ENCODE measurements around the gene COL8A1.
"Not testable (repeated sequence)": the region's sequence is repeated elsewhere in the genome, so short reads cannot be mapped to it uniquely, and the experiment has no call there.

COL8A1 gene

DNA sequence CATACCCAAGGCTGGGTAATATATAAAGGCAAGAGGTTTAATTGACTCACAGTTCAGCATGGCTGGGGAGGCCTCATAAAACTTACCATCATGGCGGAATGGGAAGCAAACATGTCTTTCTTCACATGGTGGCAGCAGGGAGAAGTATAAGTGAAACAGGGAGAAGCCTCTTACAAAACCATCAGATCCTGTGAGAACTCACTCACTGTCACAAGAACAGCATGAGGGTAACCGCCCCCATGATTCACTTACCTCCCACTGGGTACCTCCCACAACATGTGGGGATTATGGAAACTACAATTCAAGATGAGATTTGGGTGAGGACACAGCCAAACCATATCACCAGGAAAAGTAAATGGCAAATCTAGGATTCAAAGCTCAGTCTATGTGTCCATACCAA lies 102.0 kb downstream of the COL8A1 start:
- DNase-seq; in situ Hi-C loops (cut with MboI; ENCODE audit: low pct_unique_long_range_greater_than_20kb, low sequenced_read_pairs): not testable (repeated sequence)

DNA sequence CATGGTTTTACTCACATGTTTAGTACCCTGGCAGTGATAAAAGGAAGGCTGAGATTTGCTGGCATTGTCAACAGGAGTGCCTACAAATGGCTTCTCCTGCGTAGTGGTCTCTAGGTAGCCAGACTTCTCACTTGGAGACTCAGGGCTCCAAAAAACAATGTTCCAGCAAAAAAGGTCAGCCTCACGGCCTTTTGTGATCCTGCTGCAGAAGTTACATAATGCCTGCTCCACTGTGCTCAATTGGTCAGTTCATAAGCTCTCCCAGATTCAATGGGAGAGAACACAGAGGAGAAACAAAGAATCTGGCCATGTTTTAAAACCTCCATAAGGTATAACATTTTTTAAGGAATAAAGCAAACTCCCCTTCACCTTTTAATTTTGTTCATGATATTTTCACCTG lies 103.2 kb downstream of the COL8A1 start:
- in situ Hi-C loops (cut with MboI; ENCODE audit: low pct_unique_long_range_greater_than_20kb, low sequenced_read_pairs): no loop called here
- no peak for DNase-seq

DNA sequence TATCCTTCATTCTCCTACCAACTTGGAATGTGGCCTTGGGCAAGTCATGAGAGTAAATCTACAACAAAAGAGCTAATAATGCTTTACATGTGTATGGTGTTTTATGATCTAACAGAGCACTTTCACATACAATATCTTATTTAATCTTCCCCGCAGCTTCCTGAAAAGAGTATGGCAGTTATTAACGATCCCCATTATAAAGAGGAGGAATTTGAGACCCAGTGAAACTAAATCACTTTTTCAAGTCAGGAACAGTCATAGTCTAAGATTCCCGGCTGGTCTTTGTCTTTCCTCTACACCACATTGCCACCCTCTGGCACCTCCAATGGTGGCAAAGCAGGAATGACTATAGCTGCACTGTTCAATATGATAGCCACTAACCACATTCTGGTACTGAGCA lies 109.5 kb downstream of the COL8A1 start:
- DNase-seq: no peak
- in situ Hi-C loops (cut with MboI; ENCODE audit: low pct_unique_long_range_greater_than_20kb, low sequenced_read_pairs): no loop called here

DNA sequence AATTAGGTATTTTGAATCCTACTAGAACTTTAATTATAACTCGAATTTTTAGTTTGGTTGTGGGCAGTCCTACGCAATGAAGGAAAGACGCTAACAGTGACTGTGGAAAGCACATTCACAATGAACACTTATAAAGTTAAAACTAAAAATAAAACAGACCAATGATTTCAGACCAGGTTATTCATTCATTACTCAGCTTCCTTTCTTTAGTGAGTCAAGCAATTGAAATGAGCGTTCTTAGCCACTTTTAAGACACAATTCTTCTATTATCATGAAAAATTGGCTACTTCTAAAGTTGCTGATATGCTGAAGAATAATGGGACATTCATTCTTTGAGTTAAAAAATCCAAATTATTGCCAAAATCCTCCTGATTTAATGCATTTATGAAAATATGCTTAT lies 113.3 kb downstream of the COL8A1 start:
- no peak for DNase-seq
- in situ Hi-C loops (cut with MboI; ENCODE audit: low pct_unique_long_range_greater_than_20kb, low sequenced_read_pairs): no loop called here

DNA sequence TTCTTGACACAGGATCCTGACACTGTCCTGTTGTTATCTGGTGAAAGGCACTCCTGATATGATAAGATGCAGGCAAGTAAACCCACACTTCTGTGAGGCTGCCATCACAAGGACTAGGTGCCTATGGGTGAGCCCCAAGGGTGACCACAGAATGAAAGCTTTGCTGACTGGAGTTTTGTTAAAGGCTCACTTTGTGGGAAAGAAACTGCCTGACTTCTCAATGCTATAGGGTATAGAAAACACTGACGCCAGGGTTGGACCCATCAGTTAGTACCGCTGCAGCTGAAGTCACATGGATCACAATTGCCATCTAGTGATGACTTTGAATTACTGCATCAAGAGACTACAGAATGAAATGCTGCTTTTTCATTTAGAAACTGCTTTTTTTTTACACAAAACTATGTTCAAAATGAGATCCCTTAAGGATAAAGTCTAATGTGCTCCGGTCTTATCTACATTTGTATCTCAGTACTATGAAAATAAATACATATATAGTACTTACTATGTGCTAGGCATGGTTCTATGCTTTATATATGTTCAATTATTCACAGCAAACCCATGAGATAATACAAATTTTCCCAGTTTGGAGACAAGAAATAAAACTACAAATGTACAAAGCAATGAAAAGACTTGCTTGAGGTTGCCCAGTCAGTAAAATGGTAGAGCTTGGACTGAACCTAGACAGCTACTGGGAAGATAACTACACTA lies 115.0 kb downstream of the COL8A1 start:
- peak; percentile 35 for DNase-seq
- in situ Hi-C loops (cut with MboI; ENCODE audit: low pct_unique_long_range_greater_than_20kb, low sequenced_read_pairs): no loop called here

DNA sequence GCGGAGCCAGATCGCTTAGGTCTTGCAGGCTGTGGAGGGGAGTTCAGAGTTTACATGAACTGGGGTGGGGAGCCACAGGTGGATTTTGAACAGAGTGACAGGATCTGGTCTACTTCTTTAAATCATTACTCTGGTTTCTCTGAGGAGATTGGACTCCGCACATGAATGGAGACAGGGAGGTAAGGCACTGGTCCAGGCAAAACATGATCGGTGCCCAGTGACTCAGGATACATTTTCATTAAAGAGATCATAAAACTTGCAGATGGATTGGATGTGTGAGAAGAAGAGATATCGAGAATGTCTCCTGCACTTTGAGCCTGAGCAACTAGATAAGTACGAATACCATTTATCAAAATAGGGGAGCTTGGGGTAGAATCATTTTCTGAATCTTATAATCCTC lies 117.4 kb downstream of the COL8A1 start:
- DNase-seq: no peak
- in situ Hi-C loops (cut with MboI; ENCODE audit: low pct_unique_long_range_greater_than_20kb, low sequenced_read_pairs): no loop called here

DNA sequence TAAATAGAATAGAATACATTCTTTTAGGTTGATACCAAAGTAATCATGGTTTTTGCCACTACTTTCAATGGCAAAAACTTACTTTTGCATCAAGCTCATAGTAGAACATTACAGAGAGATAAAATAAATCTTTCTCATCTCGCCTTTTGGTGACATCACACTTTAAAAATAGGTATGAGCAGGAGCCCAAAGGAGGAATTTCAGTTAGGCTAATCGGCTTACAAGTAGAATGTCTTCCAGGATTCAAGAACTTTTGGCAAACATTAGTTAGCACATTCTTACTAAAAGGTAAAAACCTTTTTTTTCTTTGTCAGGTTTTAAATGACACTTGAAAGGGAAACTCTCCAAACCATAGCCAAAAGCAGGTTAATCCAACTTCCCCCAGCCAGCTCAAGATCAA lies 119.6 kb downstream of the COL8A1 start:
- in situ Hi-C loops (cut with MboI; ENCODE audit: low pct_unique_long_range_greater_than_20kb, low sequenced_read_pairs): no loop called here
- no peak for DNase-seq

DNA sequence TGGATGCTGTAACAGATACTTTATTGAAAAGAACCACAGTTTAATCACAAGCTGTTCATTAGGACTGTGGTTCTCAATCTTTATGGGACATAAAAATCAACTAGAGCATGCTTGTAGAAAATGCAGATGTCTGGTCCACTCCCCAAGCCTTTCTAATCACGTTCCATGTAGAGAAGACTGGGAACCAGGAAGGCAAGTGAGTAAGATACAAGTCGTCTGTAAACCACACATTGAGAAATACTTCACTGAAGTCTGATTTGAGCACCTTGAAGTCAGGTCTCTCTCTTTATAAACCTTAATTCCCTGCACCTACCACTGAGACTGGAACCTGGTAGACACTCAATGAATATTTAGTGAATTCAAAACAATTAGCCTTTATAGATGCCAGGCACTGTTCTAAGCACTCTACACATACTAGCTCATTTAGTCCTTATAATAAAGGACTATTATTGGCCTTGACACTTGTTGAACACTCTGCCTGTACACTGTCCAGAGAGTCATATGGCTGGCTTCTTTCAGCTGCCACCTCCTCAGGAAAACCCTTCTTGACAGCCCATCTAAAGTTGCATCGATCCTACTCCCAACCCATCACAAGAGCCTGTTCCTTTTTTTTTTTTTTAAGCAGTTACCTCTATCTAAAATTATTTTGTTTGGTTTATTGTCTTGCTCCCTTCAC lies 120.2 kb downstream of the COL8A1 start:
- in situ Hi-C loops (cut with MboI; ENCODE audit: low pct_unique_long_range_greater_than_20kb, low sequenced_read_pairs): no loop called here
- no peak for DNase-seq

DNA sequence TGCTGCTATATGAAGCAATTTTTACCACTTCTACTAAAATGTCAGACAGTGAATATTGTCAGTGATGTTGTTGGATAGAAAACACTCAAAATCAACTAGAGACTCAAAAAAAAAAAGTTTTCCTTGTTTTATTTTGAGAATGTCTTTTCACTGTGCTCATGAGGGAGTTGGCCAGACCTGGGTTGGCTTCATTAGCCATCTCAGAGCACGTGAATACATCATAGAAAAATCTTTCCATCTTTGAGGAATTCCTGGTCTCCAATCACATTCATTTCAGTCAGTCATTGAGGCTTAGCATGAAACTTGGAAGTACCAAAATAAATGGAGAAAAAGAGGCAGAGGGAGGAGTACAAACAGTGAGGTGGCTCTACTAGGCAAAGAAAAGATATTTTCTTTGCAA lies 121.6 kb downstream of the COL8A1 start:
- in situ Hi-C loops (cut with MboI; ENCODE audit: low pct_unique_long_range_greater_than_20kb, low sequenced_read_pairs): no loop called here
- DNase-seq: no peak

DNA sequence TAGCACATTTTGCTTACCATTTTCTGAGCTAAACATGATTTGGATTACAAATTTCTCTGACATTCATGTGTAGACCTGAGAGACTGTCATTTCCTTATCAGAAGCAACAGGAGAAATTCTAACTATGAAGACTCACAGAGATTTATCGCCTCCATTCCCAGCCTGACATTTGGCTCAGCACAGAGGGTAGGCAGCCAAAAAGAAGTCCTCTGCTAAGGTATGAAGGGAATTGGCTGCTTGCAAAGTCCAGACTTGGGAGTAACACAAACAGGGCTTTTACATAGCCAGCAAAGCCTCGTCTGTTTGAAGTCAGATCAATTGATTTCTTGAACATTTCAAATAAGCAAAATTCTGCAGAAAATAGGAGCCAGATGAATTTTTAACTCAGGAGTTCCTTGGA lies 122.2 kb downstream of the COL8A1 start:
- in situ Hi-C loops (cut with MboI; ENCODE audit: low pct_unique_long_range_greater_than_20kb, low sequenced_read_pairs): no loop called here
- no peak for DNase-seq

DNA sequence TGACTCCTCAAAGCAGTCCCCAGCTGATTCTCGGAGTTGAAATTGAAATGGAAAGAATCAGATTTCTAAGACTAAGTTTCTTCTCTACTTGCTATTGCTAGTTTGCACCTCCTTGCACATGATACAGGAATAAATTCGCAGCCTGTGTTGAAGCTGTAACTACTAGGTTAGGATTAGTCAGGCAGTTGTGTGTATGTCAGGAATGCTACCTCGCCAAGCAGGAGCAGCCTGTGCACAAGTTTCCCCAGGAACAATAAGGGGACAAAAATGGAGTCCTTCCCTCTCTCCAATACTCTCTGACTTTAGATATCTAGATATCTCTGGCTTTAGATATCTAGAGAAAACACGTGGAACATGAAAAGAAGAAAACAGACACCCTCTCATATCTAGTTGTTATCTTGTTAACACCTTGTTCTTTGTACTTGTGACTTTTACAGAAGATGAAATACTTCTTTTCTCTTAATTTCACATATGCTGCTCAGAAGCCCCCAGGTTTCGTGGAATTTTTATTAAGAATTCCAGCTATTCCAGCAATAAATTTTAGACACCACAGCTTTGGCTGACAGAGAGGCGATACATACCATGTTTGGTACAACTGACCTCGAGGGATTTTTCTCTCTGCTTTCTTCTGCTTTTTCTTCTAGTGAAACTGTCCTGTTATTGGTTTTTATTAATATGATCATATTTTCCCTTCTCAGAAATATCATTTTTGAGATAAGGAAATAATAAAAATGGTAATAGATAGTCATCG lies 123.2 kb downstream of the COL8A1 start:
- in situ Hi-C loops (cut with MboI; ENCODE audit: low pct_unique_long_range_greater_than_20kb, low sequenced_read_pairs): no loop called here
- DNase-seq: no peak

DNA sequence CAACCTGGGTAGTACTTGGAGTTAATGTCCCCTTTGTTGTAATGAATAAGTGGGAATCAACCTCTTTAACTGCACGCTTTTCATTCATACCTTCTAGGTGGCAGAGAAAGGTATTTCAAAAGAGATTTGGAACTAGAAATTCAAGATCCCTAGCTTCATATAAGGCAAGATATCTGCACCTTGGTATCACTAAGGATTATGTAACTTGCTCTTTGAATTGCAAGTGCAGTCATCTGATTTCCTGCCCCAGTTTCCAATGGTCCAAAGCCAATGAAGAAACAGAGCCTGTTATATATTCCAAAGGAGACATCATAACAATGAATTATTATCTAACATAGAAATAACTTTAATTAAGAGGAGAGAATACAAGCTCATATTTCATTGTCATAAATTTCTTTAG lies 124.5 kb downstream of the COL8A1 start:
- DNase-seq: no peak
- in situ Hi-C loops (cut with MboI; ENCODE audit: low pct_unique_long_range_greater_than_20kb, low sequenced_read_pairs): no loop called here

DNA sequence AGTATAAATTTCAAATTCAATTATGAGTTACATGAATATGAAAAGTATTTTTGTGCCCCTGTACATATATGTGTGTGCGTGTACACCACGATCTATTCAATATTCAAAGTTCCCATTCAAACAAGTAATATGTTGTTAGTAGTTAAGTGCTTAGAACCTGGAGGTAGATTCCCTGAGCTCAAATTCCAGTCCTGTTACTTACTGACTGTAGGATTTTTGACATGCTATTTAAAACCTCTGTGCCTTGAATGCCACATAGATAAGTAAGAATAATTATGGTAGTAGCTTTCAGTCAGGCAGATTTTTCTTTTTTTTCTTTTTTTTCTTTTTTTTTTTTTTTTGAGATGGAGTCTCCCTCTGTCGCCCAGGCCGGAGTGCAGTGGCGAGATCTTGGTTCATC lies 126.0 kb downstream of the COL8A1 start:
- in situ Hi-C loops (cut with MboI; ENCODE audit: low pct_unique_long_range_greater_than_20kb, low sequenced_read_pairs): no loop called here
- DNase-seq: no peak

DNA sequence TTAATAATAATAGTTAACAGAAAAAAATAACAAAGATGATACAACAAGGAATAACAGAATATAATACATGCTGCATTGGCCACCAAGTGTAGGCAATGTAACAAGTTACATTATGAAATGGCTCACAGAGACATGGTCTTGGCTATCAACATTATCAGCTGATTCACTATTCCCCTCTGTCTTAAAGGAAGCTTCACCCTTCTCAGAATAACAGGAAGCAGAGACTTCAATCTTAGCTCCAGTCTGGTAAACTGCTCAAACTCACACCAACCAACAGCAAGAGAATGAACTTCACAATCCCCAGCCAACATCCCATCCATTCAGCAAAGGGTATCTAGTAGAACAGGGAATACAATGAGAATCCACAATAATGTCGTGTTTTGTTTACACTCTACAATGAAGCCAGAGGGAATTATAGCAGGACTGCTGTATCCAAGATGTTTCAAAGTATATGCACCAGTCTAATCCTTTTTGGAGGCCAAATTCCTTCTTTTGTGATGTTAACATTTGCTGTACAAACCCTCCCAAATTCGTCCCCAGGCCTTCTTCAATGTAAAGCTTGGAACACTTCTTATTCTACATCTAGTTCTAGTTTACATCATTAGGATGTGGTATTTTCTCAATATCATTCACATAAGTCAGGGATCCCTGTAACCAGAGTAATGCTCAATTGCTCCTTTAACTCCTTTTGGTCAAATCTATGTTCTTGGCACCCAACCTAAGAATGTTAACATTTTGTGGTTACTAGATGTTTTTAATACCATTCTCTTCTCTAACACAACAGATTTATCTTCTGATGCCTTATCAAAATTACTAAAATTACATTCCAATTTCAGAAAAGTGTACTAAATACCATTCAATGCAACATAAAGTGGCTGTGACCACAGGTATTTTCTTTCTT lies 126.9 kb downstream of the COL8A1 start:
- no peak for DNase-seq

DNA sequence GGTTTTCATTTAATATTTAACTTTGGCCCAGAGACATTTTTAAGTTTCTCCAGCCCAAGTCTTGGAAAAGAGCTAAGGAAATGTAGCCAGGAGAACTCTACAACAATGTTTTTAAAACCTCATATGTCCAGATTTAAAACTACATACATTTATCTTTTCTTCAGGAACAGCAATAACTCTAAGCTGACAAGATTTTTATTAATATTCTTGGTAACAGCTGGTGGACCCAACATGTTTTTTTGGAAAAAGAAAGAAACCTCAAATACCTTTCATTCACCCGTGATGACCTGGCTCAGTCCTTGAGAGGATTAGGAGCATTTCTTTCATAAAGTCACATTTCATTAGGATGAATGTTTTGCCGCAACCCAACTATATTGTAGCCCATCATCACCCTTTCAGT lies 128.9 kb downstream of the COL8A1 start:
- DNase-seq: no peak
- in situ Hi-C loops (cut with MboI; ENCODE audit: low pct_unique_long_range_greater_than_20kb, low sequenced_read_pairs): no loop called here

More for the DNA sequence above, 126.9 kb downstream of the COL8A1 start:
- in situ Hi-C loops (cut with MboI; ENCODE audit: low pct_unique_long_range_greater_than_20kb, low sequenced_read_pairs): no loop called here

DNA sequence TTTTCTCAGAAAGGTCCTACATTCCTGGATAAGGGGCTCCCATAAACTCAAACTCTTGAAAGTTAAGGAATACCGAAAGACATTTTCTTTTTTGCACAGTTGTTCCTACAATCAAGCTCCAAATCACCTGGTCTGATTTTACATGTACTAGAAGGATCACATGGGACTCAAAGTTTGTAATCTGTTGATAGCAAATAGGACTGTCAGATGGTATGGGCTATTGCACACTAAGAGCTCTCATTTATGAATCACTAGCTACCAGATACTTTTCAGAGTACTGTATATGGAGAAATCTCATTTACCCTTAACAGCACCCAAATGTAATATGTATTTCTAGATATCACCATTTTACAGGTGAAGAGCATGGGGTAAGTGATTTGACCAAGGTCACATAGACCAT lies 129.7 kb downstream of the COL8A1 start:
- DNase-seq: no peak
- in situ Hi-C loops (cut with MboI; ENCODE audit: low pct_unique_long_range_greater_than_20kb, low sequenced_read_pairs): no loop called here

DNA sequence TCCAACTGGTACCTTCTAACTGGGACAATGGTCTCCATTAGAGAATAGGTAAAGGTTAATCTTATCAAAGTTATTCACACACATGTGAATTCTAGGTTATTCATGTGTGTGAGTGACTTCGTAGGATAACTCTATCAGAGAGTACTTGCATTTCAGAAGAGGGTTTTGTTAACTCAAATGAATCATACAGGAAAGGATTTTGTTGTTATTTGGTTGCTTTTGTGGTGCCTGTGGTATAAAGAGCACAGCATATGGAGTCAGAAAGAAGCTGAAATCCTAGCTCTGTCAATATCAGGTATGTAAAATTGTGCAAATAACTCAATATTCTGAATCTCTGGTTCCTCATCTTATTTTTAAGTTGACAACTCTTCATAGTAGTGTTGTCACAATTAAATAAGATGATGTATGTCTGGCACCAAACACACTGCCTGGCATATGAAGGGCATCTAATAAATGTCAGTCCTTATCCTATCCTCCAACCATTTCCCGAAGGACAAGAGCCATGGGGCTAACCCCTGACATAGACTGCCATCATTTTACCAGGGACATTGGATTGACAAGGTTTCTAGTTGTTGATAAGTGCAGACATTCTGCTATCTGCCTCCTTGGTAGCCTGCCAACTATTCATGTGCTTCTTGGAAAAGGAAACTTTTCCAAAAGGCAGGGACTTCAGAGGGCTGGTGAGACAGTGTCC lies 130.6 kb downstream of the COL8A1 start:
- in situ Hi-C loops (cut with MboI; ENCODE audit: low pct_unique_long_range_greater_than_20kb, low sequenced_read_pairs): no loop called here
- DNase-seq: no peak

DNA sequence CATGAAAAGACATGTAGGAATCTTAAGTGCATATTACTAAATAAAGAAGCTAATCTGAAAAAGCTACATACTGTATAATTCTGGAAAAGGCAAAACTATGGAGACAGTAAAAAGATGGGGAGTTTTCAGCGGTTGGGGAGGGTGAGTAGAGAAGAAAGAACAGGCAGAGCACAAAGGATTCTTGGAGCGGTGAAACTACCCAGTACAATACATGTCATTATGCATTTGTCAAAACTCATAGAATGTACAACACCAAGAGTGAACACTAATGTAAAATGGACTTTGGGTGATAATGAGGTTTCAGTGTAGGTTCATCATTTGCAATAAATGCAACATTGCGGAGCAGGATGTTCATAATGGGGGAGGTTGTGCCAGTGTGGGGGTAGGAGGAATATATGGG lies 133.8 kb downstream of the COL8A1 start:
- DNase-seq: no peak
- in situ Hi-C loops (cut with MboI; ENCODE audit: low pct_unique_long_range_greater_than_20kb, low sequenced_read_pairs): no loop called here

DNA sequence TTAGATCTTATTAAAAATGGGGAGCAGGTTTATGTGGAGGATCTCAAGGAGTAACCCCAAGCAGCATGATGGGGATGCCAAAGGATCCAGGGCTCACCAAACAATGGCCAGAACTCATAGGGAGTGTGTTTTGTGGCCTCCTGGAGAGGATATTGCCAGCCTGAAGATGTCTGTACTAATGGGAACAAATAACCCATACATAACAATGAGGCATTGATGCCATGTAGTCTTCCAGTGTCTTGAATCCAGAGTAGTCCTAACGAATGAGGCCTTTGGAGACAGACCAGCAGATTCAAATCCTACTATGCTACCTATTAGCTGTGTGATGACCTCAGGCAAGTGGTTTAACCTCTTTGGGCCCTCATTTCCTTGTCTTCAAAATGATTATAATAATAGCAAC lies 134.3 kb downstream of the COL8A1 start:
- no peak for DNase-seq
- in situ Hi-C loops (cut with MboI; ENCODE audit: low pct_unique_long_range_greater_than_20kb, low sequenced_read_pairs): no loop called here
